K562 (cell line): ENCODE measurements around the gene ESRRG. TPM values are rescaled to one million over a fixed set of nuclear protein-coding genes. Genes with fewer than 3 reads are reported as not detected.

Experiments
- ATAC-seq: fragments of 200-7000 bp; cut with Tn5 transposase; 3 replicates; pipeline ENCODE4 v1.9.1; 2020; ENCODE audit warnings: moderate library complexity
- BruUV-seq: library from RNA; stranded (reverse); fragments of 400-500 nt; replicated peaks from 2 replicates; lab custom pipeline; 2021; lab: Mats Ljungman, UMichigan
- CTCF ChIA-PET: fragments of 300-600 bp; formaldehyde crosslinking; extraction: SDS; loops from one replicate; lab custom pipeline; 2021; ENCODE audit warnings: low intra/inter-chr PET ratio; lab: Yijun Ruan, JAX
- POLR2A ChIA-PET: fragments of 300-600, 350-650 bp; sonication (Branson Sonifier 250); formaldehyde crosslinking; extraction: SDS; loops from one replicate; lab custom pipeline; 2021; ENCODE audit warnings: antibody characterized with exemption, inconsistent platforms; lab: Yijun Ruan, JAX
- DNase-seq, 4 experiments: peaks; one replicate each; pipeline versions ENCODE4 v3.0.0 to v3.0.0-alpha.2; 2011 to 2018; ENCODE audit warnings: low spot score in 3 of 4, mixed read lengths in 3 of 4; ENCODE audit errors: extremely low read depth in 1 of 4
- FAIRE-seq: peaks from 2 replicates; lab custom pipeline; 2011; peaks lifted over from hg19 to GRCh38; lab: Jason Lieb, UNC
- H2AFZ ChIP-seq: 2 replicates; pipeline ENCODE4 v1.6.0; 2011; ENCODE audit warnings: low read depth, low read length, control low read depth, inconsistent platforms
- H3K27ac ChIP-seq: fragments of 200-600 bp; 3 replicates; pipeline ENCODE4 v1.8.0; 2011; ENCODE audit warnings: low read depth, mild to moderate bottlenecking, control low read depth, inconsistent platforms, low read length, moderate library complexity, mixed read lengths; ENCODE audit errors: extremely low read depth
- H3K27me3 ChIP-seq, 2 experiments: fragments of 300-600 bp in 1 of 2; 2 replicates in 1 of 2; 3 replicates in 1 of 2; pipeline versions ENCODE4 v1.6.0 to v1.8.0; 2011; ENCODE audit warnings: inconsistent platforms in 2 of 2, low read length in 2 of 2, mild to moderate bottlenecking in 1 of 2, mixed read lengths in 1 of 2, moderate library complexity in 1 of 2; ENCODE audit not compliant: control insufficient read depth in 2 of 2, insufficient read depth in 2 of 2
- H3K36me3 ChIP-seq: fragments of 300-600 bp; 3 replicates; pipeline ENCODE4 v1.8.0; 2011; ENCODE audit warnings: mild to moderate bottlenecking, low read length, inconsistent platforms; ENCODE audit not compliant: control insufficient read depth, insufficient read depth
- H3K4me1 ChIP-seq, 2 experiments: fragments of 200-600 bp in 1 of 2; replicated peaks in 1 of 2; 2 replicates in 1 of 2; 3 replicates in 1 of 2; pipeline versions ENCODE4 v1.5.1 to v1.8.0; 2011; ENCODE audit warnings: inconsistent platforms in 2 of 2, low read length in 2 of 2, mild to moderate bottlenecking in 1 of 2, mixed read lengths in 1 of 2, moderate library complexity in 1 of 2; ENCODE audit not compliant: control insufficient read depth in 2 of 2, insufficient read depth in 2 of 2
- H3K4me2 ChIP-seq: 2 replicates; pipeline ENCODE4 v1.6.1; 2011; ENCODE audit warnings: low read length, control low read depth, inconsistent platforms, mixed read lengths; ENCODE audit not compliant: insufficient read depth
- H3K4me3 ChIP-seq: fragments of 200-600 bp; sonication (generic), shearing (Covaris generic); 2 replicates; pipeline ENCODE4 v1.5.1; 2016; ENCODE audit warnings: control low read depth, inconsistent platforms
- H3K79me2 ChIP-seq: fragments of 200-600 bp; 3 replicates; pipeline ENCODE4 v1.8.0; 2011; ENCODE audit warnings: low read length, inconsistent platforms; ENCODE audit not compliant: control insufficient read depth, insufficient read depth
- H3K9ac ChIP-seq, 2 experiments: 2 replicates each; pipeline versions ENCODE4 v1.6.0 to v1.6.1; 2011; ENCODE audit warnings: low read depth in 2 of 2, low read length in 2 of 2, control low read depth in 1 of 2, inconsistent platforms in 1 of 2, mild to moderate bottlenecking in 1 of 2, mixed read lengths in 1 of 2; ENCODE audit not compliant: insufficient read depth in 1 of 2
- H3K9me1 ChIP-seq: one replicate; pipeline ENCODE4 v1.6.0; 2011; ENCODE audit warnings: inconsistent platforms, mild to moderate bottlenecking, low read length, moderate library complexity; ENCODE audit not compliant: control insufficient read depth, insufficient read depth
- H3K9me3 ChIP-seq: replicated peaks from 2 replicates; pipeline ENCODE4 v1.5.1; 2011; ENCODE audit warnings: low read depth, low read length, inconsistent platforms; ENCODE audit not compliant: control insufficient read depth, insufficient read depth
- H4K20me1 ChIP-seq: replicated peaks from 2 replicates; pipeline ENCODE4 v1.6.1; 2011; ENCODE audit warnings: low read length, inconsistent platforms, mixed read lengths; ENCODE audit not compliant: control insufficient read depth, insufficient read depth
- HINFP ChIP-seq: fragments of 450-650 bp; conservative IDR thresholded peaks from 2 replicates; pipeline ENCODE4 v1.6.1; 2016; ENCODE audit warnings: missing genetic modification characterization, low read depth, mild to moderate bottlenecking, control low read depth, missing compliant biosample characterization
- HNRNPH1 ChIP-seq: fragments of 200-400 bp; formaldehyde crosslinking; optimal IDR thresholded peaks from 2 replicates; pipeline ENCODE3; 2017; ENCODE audit warnings: low read depth, mild to moderate bottlenecking, low read length, moderate library complexity
- HNRNPL ChIP-seq: fragments of 200-400 bp; formaldehyde crosslinking; IDR thresholded peaks from 2 replicates; pipeline ENCODE4 v1.6.1; 2017; ENCODE audit warnings: low read depth, mild to moderate bottlenecking, low read length
- MECOM ChIP-seq: fragments of 250-450 bp; sonication (Bioruptor Pico); IDR thresholded peaks from 2 replicates; pipeline ENCODE4 v1.8.0; 2022; ENCODE audit warnings: inconsistent platforms
- MITF ChIP-seq: IDR thresholded peaks from 2 replicates; pipeline ENCODE4 v1.6.1; 2014; ENCODE audit warnings: antibody characterized with exemption
- NR1H2 ChIP-seq: sonication (generic); formaldehyde crosslinking; IDR thresholded peaks from 2 replicates; pipeline ENCODE4 v1.4.0; 2020; ENCODE audit warnings: mild to moderate bottlenecking, missing genetic modification reagents
- POLR2B ChIP-seq: fragments of 450-650 bp; IDR thresholded peaks from 2 replicates; pipeline ENCODE4 v1.6.1; 2018; ENCODE audit warnings: low read depth; ENCODE audit not compliant: partially characterized antibody
- RBM39 ChIP-seq: fragments of 200-400 bp; formaldehyde crosslinking; optimal IDR thresholded peaks from 2 replicates; pipeline ENCODE3; 2018; ENCODE audit warnings: low read depth, low read length
- SRSF1 ChIP-seq: fragments of 200-400 bp; formaldehyde crosslinking; IDR thresholded peaks from 2 replicates; pipeline ENCODE4 v1.6.1; 2017; ENCODE audit warnings: mild to moderate bottlenecking, low read depth, low read length, moderate library complexity
- SRSF3 ChIP-seq: fragments of 200-400 bp; formaldehyde crosslinking; IDR thresholded peaks from 2 replicates; pipeline ENCODE4 v1.6.1; 2016; ENCODE audit warnings: mild to moderate bottlenecking, low read length, moderate library complexity; ENCODE audit not compliant: insufficient read depth
- STAG1 ChIP-seq: sonication (generic); formaldehyde crosslinking; IDR thresholded peaks from 2 replicates; pipeline ENCODE4 v1.5.0; 2020; ENCODE audit warnings: missing genetic modification reagents, borderline replicate concordance
- TBP ChIP-seq: optimal IDR thresholded peaks from 2 replicates; pipeline ENCODE3; 2011; ENCODE audit warnings: low read depth, low read length, improper control_type of control experiment
- TFAM ChIP-seq: fragments of 250-450 bp; sonication (Bioruptor Pico); conservative IDR thresholded peaks from 2 replicates; pipeline ENCODE4 v1.5.0; 2021; ENCODE audit warnings: mild to moderate bottlenecking, moderate library complexity
- ZBTB17 ChIP-seq: fragments of 450-650 bp; formaldehyde crosslinking; IDR thresholded peaks from 2 replicates; pipeline ENCODE4 v1.4.0; 2020; ENCODE audit warnings: mild to moderate bottlenecking
- ZBTB33 ChIP-seq: sonication (generic); formaldehyde crosslinking; IDR thresholded peaks from 2 replicates; pipeline ENCODE4 v1.8.1; 2023; ENCODE audit warnings: mild to moderate bottlenecking, missing genetic modification reagents
- ZNF695 ChIP-seq: fragments of 450-650 bp; formaldehyde crosslinking; IDR thresholded peaks from 2 replicates; pipeline ENCODE4 v1.4.0; 2020; ENCODE audit warnings: mild to moderate bottlenecking, moderate library complexity
- ZNF699 ChIP-seq: fragments of 250-450 bp; sonication (Bioruptor Pico); IDR thresholded peaks from 2 replicates; pipeline ENCODE4 v1.8.0; 2021; ENCODE audit warnings: mild to moderate bottlenecking, moderate library complexity; ENCODE audit not compliant: insufficient replicate concordance
- ZNF778 ChIP-seq: fragments of 450-650 bp; formaldehyde crosslinking; IDR thresholded peaks from 2 replicates; pipeline ENCODE4 v1.4.0; 2020; ENCODE audit warnings: mild to moderate bottlenecking, moderate library complexity
- ZSCAN29 ChIP-seq: fragments of 450-650 bp; IDR thresholded peaks from 2 replicates; pipeline ENCODE4 v1.6.1; 2017
- WGBS: fragments of 100-300 bp; shearing (Covaris generic); methylation state at CpG from one replicate; pipeline ENCODE4 v1.1.6; 2016; ENCODE audit warnings: low coverage, mixed read lengths; ENCODE audit not compliant: insufficient coverage; ENCODE audit errors: missing lambda C conversion rate; 5-methylcytosine and 5-hydroxymethylcytosine counted together
- in situ Hi-C: fragments of 300-500 bp; cut with MboI; formaldehyde crosslinking; loops from 4 replicates; pipeline ENCODE4 v1.15.0; 2018; ENCODE audit warnings: inconsistent platforms, mixed read lengths
- intact Hi-C: fragments of 100-400 bp; cut with micrococcal nuclease; formaldehyde crosslinking; loops from 2 replicates; pipeline ENCODE4 v1.14.2; 2022
- polyA plus RNA-seq, 8 experiments: library from polyadenylated mRNA; depleted of rRNA in 4 of 8; stranded (reverse) in 5 of 8; unstranded in 3 of 8; fragments of >200 nt; fragmentation: Nextera tagmentation in 2 of 8; fragmentation: Illumina TruSeq in 1 of 8; extraction: Ambion mirVana in 2 of 8; extraction: Trizol in 1 of 8; gene quantifications; 2 replicates each; pipeline versions ENCODE4 v1.2.1 to v1.2.3, GENCODE V29; 2011 to 2014; ENCODE audit warnings: inconsistent platforms in 1 of 8, missing spikeins in 1 of 8
- total RNA-seq, 7 experiments: library from RNA; depleted of rRNA in 6 of 7; stranded (reverse); fragments of >200 nt in 6 of 7; fragmentation: Illumina TruSeq in 2 of 7; extraction: Trizol in 2 of 7; gene quantifications; 2 replicates each; pipeline versions ENCODE4 v1.2.1 to v1.2.3, GENCODE V29; 2011 to 2021; ENCODE audit warnings: low replicate concordance in 1 of 7

The ESRRG gene
- total and polyA plus RNA-seq, 9 of the 15 experiments (the other 6 are each of a cell fraction or from before 2014, with no cell fraction given) = not detected

GRCh38 chr1:216535751-216536150, 187.5 kb downstream of the ESRRG start:
- Histone ChIP-seq H3K4me3 (no peak overlapping the region), H3K9ac (no peak overlapping the region), H3K4me1 (no peaks in the 10 kb centered on the region), H3K27me3 (no peaks in the 10 kb centered on the region), H3K9me3 (peaks cover 2% of the 10 kb centered on the region), H3K36me3 (no peaks in the 10 kb centered on the region), H3K4me2 (no peak overlapping the region), H3K9me1 (no peaks in the 10 kb centered on the region), H2AFZ (no peak overlapping the region), H4K20me1 (no peaks in the 10 kb centered on the region), H3K27ac (no peak overlapping the region), H3K79me2 (no peaks in the 10 kb centered on the region)
- POLR2A ChIA-PET = no interaction called here
- intact Hi-C loops = no loop called here
- CTCF ChIA-PET = no interaction called here
- in situ Hi-C loops = no loop called here
- TF ChIP-seq ZSCAN29 (no peak), HNRNPL (no peak), HNRNPH1 (no peak), TBP (no peak), STAG1 (CRISPR knock-in tag) (no peak), SRSF1 (no peak), ZNF778 (CRISPR knock-in tag) (no peak), RBM39 (no peak), POLR2B (no peak), MITF (no peak), HINFP (tag) (no peak), ZBTB33 (CRISPR knock-in tag) (no peak), NR1H2 (CRISPR knock-in tag) (no peak), SRSF3 (no peak), ZBTB17 (CRISPR knock-in tag) (no peak), ZNF695 (CRISPR knock-in tag) (no peak), MECOM (CRISPR knock-in tag) (no peak), TFAM (CRISPR knock-in tag) (no peak), ZNF699 (CRISPR knock-in tag) (no peak)
- ATAC-seq = no peak
- no TSS peak for BruUV-seq
- WGBS = 4% methylated on average over 2 of the region's 2 CpGs
- DNase-seq = no peak
- FAIRE-seq = no peak
